SK-N-SH (cell line): ENCODE data around the gene UNC79. TPM values are rescaled to one million over a fixed set of nuclear protein-coding genes. Genes with fewer than 3 reads are reported as not detected.

Experiments used
- CTCF ChIA-PET: fragments of 300-600, 350-600 bp; formaldehyde crosslinking; extraction: SDS; loops from one replicate; lab custom pipeline; 2021; lab: Yijun Ruan, JAX
- POLR2A ChIA-PET: fragments of 350-600 bp; sonication (Branson Sonifier 250); formaldehyde crosslinking; extraction: SDS; loops from one replicate; lab custom pipeline; 2020; ENCODE audit warnings: antibody characterized with exemption, inconsistent platforms; lab: Yijun Ruan, JAX
- DNase-seq: peaks from one replicate; pipeline ENCODE4 v3.0.0; 2012
- H2AFZ ChIP-seq: fragments of 200-600 bp; sonication (generic); 2 replicates; pipeline ENCODE4 v1.8.1; 2016; ENCODE audit warnings: antibody characterized with exemption, mild to moderate bottlenecking, low read depth
- H3F3A ChIP-seq: fragments of 200-600 bp; sonication (generic); replicated peaks from 2 replicates; pipeline ENCODE3; 2016; ENCODE audit warnings: antibody characterized with exemption, mild to moderate bottlenecking; ENCODE audit not compliant: insufficient read depth
- H3K27ac ChIP-seq, 2 experiments: fragments of 200-500 bp in 1 of 2; fragments of 200-600 bp in 1 of 2; sonication (Bioruptor generic) in 1 of 2; sonication (generic), shearing (Covaris generic) in 1 of 2; 2 replicates each; pipeline versions ENCODE4 v1.5.1 to v1.6.1; 2014 to 2016; ENCODE audit warnings: low read depth in 2 of 2, inconsistent platforms in 1 of 2, low read length in 1 of 2, mild to moderate bottlenecking in 1 of 2, mixed read lengths in 1 of 2
- H3K27me3 ChIP-seq: fragments of 200-600 bp; sonication (generic), shearing (Covaris generic); 2 replicates; pipeline ENCODE4 v1.6.1; 2016; ENCODE audit warnings: mixed run types; ENCODE audit not compliant: insufficient read depth
- H3K36me3 ChIP-seq, 2 experiments: fragments of 200-500 bp in 1 of 2; fragments of 200-600 bp in 1 of 2; sonication (Bioruptor generic) in 1 of 2; sonication (generic) in 1 of 2; replicated peaks in 1 of 2; 2 replicates each; pipeline versions ENCODE3 to v1.5.1; 2014 to 2016; ENCODE audit warnings: low read length in 1 of 2, mild to moderate bottlenecking in 1 of 2; ENCODE audit not compliant: insufficient read depth in 2 of 2, control insufficient read depth in 1 of 2
- H3K4me1 ChIP-seq, 2 experiments: fragments of 200-500 bp in 1 of 2; fragments of 200-600 bp in 1 of 2; sonication (Bioruptor generic) in 1 of 2; sonication (generic), shearing (Covaris generic) in 1 of 2; 2 replicates each; pipeline versions ENCODE4 v1.5.1 to v1.6.1; 2014 to 2016; ENCODE audit warnings: low read depth in 1 of 2, low read length in 1 of 2, mixed run types in 1 of 2; ENCODE audit not compliant: insufficient read depth in 2 of 2, control insufficient read depth in 1 of 2
- H3K4me2 ChIP-seq: fragments of 200-600 bp; sonication (generic), shearing (Covaris generic); 2 replicates; pipeline ENCODE4 v1.6.1; 2017; ENCODE audit warnings: mixed run types
- H3K4me3 ChIP-seq, 2 experiments: fragments of 200-500 bp in 1 of 2; fragments of 200-600 bp in 1 of 2; sonication (Bioruptor generic) in 1 of 2; sonication (generic), shearing (Covaris generic) in 1 of 2; 2 replicates each; pipeline versions ENCODE4 v1.5.1 to v1.8.1; 2014 to 2016; ENCODE audit warnings: low read depth in 2 of 2, inconsistent platforms in 1 of 2, low read length in 1 of 2, mild to moderate bottlenecking in 1 of 2, mixed read lengths in 1 of 2, moderate library complexity in 1 of 2
- H3K79me2 ChIP-seq: fragments of 200-600 bp; sonication (generic); 2 replicates; pipeline ENCODE4 v1.8.1; 2017; ENCODE audit warnings: mild to moderate bottlenecking; ENCODE audit not compliant: insufficient read depth
- H3K9ac ChIP-seq: fragments of 200-600 bp; sonication (generic); 2 replicates; pipeline ENCODE4 v1.6.1; 2017; ENCODE audit warnings: mixed run types
- H3K9me2 ChIP-seq: fragments of 200-600 bp; sonication (generic); 2 replicates; pipeline ENCODE4 v1.6.1; 2017; ENCODE audit warnings: mixed run types
- H3K9me3 ChIP-seq: fragments of 200-600 bp; sonication (generic); 2 replicates; pipeline ENCODE4 v1.6.1; 2017; ENCODE audit warnings: mixed run types, mild to moderate bottlenecking, moderate library complexity
- H4K20me1 ChIP-seq: fragments of 200-600 bp; sonication (generic); 2 replicates; pipeline ENCODE4 v1.6.1; 2017; ENCODE audit warnings: mild to moderate bottlenecking, mixed run types; ENCODE audit not compliant: insufficient read depth
- CHD2 ChIP-seq: fragments of 150-350 bp; IDR thresholded peaks from 2 replicates; pipeline ENCODE4 v1.6.1; 2018; ENCODE audit warnings: low read length; ENCODE audit not compliant: partially characterized antibody
- FOSL2 ChIP-seq: IDR thresholded peaks from 2 replicates; pipeline ENCODE4 v1.4.0; 2012; ENCODE audit warnings: low read depth, mild to moderate bottlenecking, moderate library complexity, borderline replicate concordance
- FOXJ3 ChIP-seq: sonication (generic); formaldehyde crosslinking; IDR thresholded peaks from 2 replicates; pipeline ENCODE4 v1.5.1; 2020; ENCODE audit warnings: mild to moderate bottlenecking, missing genetic modification reagents
- FOXM1 ChIP-seq: IDR thresholded peaks from 2 replicates; pipeline ENCODE4 v1.4.0; 2012; ENCODE audit warnings: low read depth, mild to moderate bottlenecking
- JUND ChIP-seq: IDR thresholded peaks from 2 replicates; pipeline ENCODE4 v1.4.0; 2012
- NFIC ChIP-seq: IDR thresholded peaks from 2 replicates; pipeline ENCODE4 v1.4.0; 2012; ENCODE audit warnings: borderline replicate concordance
- NRF1 ChIP-seq: IDR thresholded peaks from 2 replicates; pipeline ENCODE4 v1.6.1; 2012; ENCODE audit warnings: low read depth, mild to moderate bottlenecking, low read length
- POLR2AphosphoS5 ChIP-seq: IDR thresholded peaks from 2 replicates; pipeline ENCODE4 v1.6.1; 2012; ENCODE audit warnings: low read depth, low read length
- RAD21 ChIP-seq: IDR thresholded peaks from 2 replicates; pipeline ENCODE4 v1.6.1; 2012; ENCODE audit warnings: mild to moderate bottlenecking, low read length
- RFX5 ChIP-seq: IDR thresholded peaks from 2 replicates; pipeline ENCODE4 v1.6.1; 2012; ENCODE audit warnings: mild to moderate bottlenecking, improper control_type of control experiment, low read length
- TAF1 ChIP-seq: IDR thresholded peaks from 2 replicates; pipeline ENCODE4 v1.6.1; 2012; ENCODE audit warnings: low read depth, mild to moderate bottlenecking, low read length, moderate library complexity, borderline replicate concordance
- TCF12 ChIP-seq: IDR thresholded peaks from 2 replicates; pipeline ENCODE4 v1.4.0; 2012
- YY1 ChIP-seq: IDR thresholded peaks from 2 replicates; pipeline ENCODE4 v1.4.0; 2012; ENCODE audit warnings: low read depth, mild to moderate bottlenecking
- WGBS: methylation state at CpG from one replicate; pipeline ENCODE4 v1.1.6; 2017; ENCODE audit warnings: low lambda C conversion rate; 5-methylcytosine and 5-hydroxymethylcytosine counted together
- polyA plus RNA-seq, 3 experiments: library from polyadenylated mRNA; depleted of rRNA; stranded (reverse); fragments of >200 nt; gene quantifications; 2 replicates each; pipeline ENCODE4 v1.2.3, GENCODE V29; 2012
- TF ChIP-seq, protein P1 (sequence below): IDR thresholded peaks from 2 replicates; pipeline ENCODE4 v1.4.0; 2012; ENCODE audit warnings: low read depth, borderline replicate concordance
- TF ChIP-seq, protein P2 (sequence below): IDR thresholded peaks from 2 replicates; pipeline ENCODE4; 2012
- TF ChIP-seq, protein P3 (sequence below): fragments of 150-350 bp; IDR thresholded peaks from 2 replicates; pipeline ENCODE4 v1.6.1; 2017; ENCODE audit warnings: antibody characterized with exemption, low read length, low read depth, borderline replicate concordance
- TF ChIP-seq, protein P4 (sequence below): fragments of 200-600 bp; sonication (generic); IDR thresholded peaks from 2 replicates; pipeline ENCODE4 v1.6.1; 2017; ENCODE audit warnings: antibody characterized with exemption, mild to moderate bottlenecking, moderate library complexity
- TF ChIP-seq, protein P5 (sequence below): IDR thresholded peaks from 2 replicates; pipeline ENCODE4 v1.4.0; 2012; ENCODE audit warnings: low read depth
- TF ChIP-seq, protein P6 (sequence below): IDR thresholded peaks from 2 replicates; pipeline ENCODE4 v1.6.1; 2012; ENCODE audit warnings: mild to moderate bottlenecking, low read depth, low read length, moderate library complexity

The UNC79 gene
- polyA plus RNA-seq, 1 of the 3 experiments (the other 2 are of a cell fraction) = 0.10 TPM

DNA sequence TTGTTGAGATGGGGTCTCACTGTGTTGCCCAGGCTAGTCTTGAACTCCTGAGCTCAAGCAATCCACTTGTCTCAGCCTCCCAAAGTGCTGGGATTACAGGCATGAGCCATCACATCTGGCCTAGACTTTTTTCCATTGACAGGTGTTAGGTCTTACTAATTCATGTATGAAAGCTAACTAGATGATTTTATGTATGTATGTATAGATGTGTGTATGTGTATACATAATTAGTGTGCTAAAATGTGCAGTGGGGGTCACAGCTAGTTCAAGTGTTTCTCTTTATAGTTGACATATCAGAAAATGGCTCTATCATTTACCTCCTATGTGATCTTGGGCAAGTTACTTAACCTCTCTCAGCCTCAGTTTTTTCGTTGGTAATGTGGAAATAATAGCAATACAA is 23.5 kb downstream of the UNC79 start:
- Histone ChIP-seq H3F3A (no peaks in the 10 kb centered on the region), H3K9me3 (no peaks in the 10 kb centered on the region), H3K9ac (no peak overlapping the region), H3K27me3 (no peaks in the 10 kb centered on the region), H3K36me3 (no peaks in the 10 kb centered on the region), H2AFZ (no peak overlapping the region), H3K27ac (no peak overlapping the region), H3K4me2 (no peak overlapping the region), H3K9me2 (no peaks in the 10 kb centered on the region), H4K20me1 (no peaks in the 10 kb centered on the region), H3K4me3 (no peak overlapping the region), H3K4me1 (no peaks in the 10 kb centered on the region), H3K79me2 (no peaks in the 10 kb centered on the region)
- WGBS = 17% methylated on average over 1 of the region's 1 CpG
- TF ChIP-seq RFX5 (no peak), POLR2AphosphoS5 (no peak), NFIC (no peak), YY1 (no peak), CHD2 (no peak), NRF1 (no peak), RAD21 (no peak), TAF1 (no peak), FOXM1 (no peak), FOXJ3 (CRISPR knock-in tag) (no peak), TCF12 (no peak), JUND (no peak), FOSL2 (no peak)
- TF ChIP-seq, protein P1, sequence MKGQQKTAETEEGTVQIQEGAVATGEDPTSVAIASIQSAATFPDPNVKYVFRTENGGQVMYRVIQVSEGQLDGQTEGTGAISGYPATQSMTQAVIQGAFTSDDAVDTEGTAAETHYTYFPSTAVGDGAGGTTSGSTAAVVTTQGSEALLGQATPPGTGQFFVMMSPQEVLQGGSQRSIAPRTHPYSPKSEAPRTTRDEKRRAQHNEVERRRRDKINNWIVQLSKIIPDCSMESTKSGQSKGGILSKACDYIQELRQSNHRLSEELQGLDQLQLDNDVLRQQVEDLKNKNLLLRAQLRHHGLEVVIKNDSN = no peak
- TF ChIP-seq, protein P2, sequence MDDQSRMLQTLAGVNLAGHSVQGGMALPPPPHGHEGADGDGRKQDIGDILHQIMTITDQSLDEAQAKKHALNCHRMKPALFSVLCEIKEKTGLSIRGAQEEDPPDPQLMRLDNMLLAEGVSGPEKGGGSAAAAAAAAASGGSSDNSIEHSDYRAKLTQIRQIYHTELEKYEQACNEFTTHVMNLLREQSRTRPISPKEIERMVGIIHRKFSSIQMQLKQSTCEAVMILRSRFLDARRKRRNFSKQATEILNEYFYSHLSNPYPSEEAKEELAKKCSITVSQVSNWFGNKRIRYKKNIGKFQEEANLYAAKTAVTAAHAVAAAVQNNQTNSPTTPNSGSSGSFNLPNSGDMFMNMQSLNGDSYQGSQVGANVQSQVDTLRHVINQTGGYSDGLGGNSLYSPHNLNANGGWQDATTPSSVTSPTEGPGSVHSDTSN = no peak
- TF ChIP-seq, protein P3, sequence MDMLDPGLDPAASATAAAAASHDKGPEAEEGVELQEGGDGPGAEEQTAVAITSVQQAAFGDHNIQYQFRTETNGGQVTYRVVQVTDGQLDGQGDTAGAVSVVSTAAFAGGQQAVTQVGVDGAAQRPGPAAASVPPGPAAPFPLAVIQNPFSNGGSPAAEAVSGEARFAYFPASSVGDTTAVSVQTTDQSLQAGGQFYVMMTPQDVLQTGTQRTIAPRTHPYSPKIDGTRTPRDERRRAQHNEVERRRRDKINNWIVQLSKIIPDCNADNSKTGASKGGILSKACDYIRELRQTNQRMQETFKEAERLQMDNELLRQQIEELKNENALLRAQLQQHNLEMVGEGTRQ = no peak
- TF ChIP-seq, protein P4, sequence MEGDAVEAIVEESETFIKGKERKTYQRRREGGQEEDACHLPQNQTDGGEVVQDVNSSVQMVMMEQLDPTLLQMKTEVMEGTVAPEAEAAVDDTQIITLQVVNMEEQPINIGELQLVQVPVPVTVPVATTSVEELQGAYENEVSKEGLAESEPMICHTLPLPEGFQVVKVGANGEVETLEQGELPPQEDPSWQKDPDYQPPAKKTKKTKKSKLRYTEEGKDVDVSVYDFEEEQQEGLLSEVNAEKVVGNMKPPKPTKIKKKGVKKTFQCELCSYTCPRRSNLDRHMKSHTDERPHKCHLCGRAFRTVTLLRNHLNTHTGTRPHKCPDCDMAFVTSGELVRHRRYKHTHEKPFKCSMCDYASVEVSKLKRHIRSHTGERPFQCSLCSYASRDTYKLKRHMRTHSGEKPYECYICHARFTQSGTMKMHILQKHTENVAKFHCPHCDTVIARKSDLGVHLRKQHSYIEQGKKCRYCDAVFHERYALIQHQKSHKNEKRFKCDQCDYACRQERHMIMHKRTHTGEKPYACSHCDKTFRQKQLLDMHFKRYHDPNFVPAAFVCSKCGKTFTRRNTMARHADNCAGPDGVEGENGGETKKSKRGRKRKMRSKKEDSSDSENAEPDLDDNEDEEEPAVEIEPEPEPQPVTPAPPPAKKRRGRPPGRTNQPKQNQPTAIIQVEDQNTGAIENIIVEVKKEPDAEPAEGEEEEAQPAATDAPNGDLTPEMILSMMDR = no peak
- TF ChIP-seq, protein P5, sequence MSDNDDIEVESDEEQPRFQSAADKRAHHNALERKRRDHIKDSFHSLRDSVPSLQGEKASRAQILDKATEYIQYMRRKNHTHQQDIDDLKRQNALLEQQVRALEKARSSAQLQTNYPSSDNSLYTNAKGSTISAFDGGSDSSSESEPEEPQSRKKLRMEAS = no peak
- TF ChIP-seq, protein P6, sequence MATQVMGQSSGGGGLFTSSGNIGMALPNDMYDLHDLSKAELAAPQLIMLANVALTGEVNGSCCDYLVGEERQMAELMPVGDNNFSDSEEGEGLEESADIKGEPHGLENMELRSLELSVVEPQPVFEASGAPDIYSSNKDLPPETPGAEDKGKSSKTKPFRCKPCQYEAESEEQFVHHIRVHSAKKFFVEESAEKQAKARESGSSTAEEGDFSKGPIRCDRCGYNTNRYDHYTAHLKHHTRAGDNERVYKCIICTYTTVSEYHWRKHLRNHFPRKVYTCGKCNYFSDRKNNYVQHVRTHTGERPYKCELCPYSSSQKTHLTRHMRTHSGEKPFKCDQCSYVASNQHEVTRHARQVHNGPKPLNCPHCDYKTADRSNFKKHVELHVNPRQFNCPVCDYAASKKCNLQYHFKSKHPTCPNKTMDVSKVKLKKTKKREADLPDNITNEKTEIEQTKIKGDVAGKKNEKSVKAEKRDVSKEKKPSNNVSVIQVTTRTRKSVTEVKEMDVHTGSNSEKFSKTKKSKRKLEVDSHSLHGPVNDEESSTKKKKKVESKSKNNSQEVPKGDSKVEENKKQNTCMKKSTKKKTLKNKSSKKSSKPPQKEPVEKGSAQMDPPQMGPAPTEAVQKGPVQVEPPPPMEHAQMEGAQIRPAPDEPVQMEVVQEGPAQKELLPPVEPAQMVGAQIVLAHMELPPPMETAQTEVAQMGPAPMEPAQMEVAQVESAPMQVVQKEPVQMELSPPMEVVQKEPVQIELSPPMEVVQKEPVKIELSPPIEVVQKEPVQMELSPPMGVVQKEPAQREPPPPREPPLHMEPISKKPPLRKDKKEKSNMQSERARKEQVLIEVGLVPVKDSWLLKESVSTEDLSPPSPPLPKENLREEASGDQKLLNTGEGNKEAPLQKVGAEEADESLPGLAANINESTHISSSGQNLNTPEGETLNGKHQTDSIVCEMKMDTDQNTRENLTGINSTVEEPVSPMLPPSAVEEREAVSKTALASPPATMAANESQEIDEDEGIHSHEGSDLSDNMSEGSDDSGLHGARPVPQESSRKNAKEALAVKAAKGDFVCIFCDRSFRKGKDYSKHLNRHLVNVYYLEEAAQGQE = no peak
- POLR2A ChIA-PET = no interaction called here
- CTCF ChIA-PET = no interaction called here
- DNase-seq = no peak
